LNCaP clone FGC (cell line): ENCODE measurements around the gene DMXL2.

ENCODE experiments used
- DNase-seq: peaks from one replicate; pipeline ENCODE4 v3.0.0-alpha.2; 2011; ENCODE audit warnings: low read depth
- H3K4me3 ChIP-seq: 2 replicates; pipeline ENCODE4 v1.5.1; 2011; ENCODE audit warnings: mild to moderate bottlenecking, low read depth, low read length, control low read depth
- TF ChIP-seq, protein P1 (sequence below): IDR thresholded peaks from 2 replicates; pipeline ENCODE4 v1.5.1; 2012; ENCODE audit warnings: mild to moderate bottlenecking; ENCODE audit not compliant: control insufficient read depth, insufficient read depth; ENCODE audit errors: extremely low read depth

DMXL2 gene

DNA sequence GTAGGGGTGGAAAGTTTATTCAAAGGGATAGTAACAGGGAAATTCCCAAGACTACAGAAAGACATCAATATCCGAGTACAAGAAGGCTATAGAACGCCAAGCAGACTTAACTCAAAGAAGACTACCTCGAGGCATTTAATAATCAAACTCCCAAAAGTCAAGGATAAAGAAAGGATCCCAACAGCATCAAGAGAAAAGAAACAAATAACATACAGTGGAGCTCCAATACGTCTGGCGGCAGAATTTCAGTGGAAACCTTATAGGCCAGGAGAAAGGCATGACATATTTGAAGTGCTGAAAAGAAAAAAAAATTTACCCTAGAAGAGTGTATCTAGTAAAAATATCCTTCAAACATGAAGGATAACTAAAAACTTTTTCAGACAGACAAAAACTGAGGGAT lies 95.6 kb downstream of the DMXL2 start:
- no peak for DNase-seq
- TF ChIP-seq, protein P1, sequence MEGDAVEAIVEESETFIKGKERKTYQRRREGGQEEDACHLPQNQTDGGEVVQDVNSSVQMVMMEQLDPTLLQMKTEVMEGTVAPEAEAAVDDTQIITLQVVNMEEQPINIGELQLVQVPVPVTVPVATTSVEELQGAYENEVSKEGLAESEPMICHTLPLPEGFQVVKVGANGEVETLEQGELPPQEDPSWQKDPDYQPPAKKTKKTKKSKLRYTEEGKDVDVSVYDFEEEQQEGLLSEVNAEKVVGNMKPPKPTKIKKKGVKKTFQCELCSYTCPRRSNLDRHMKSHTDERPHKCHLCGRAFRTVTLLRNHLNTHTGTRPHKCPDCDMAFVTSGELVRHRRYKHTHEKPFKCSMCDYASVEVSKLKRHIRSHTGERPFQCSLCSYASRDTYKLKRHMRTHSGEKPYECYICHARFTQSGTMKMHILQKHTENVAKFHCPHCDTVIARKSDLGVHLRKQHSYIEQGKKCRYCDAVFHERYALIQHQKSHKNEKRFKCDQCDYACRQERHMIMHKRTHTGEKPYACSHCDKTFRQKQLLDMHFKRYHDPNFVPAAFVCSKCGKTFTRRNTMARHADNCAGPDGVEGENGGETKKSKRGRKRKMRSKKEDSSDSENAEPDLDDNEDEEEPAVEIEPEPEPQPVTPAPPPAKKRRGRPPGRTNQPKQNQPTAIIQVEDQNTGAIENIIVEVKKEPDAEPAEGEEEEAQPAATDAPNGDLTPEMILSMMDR, result no peak
- H3K4me3 ChIP-seq, result no peak overlapping the region

GRCh38 chr15:51524376-51524775 lies 98.2 kb downstream of the DMXL2 start:
- DNase-seq, result no peak
- no peak overlapping the region for H3K4me3 ChIP-seq
- TF ChIP-seq, protein P1, result no peak

DNA sequence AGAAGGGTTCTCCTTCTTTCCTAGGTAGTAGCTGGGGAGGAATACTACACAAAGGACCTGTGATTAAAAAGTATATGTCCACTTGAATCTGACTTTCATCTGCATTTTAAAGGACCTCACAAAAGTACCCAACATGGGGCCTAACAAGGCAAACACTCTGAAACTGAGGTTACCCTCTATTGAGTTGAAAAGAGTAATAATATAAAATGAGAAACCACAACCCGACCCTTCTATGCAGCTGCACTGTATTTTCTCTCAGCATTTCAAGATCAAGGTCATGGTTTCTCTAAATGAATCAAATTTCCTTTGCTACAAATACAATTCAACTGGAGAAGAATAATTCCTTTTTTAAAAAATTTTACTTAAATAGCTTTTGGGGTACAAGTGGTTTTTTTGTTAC lies 106.3 kb downstream of the DMXL2 start:
- no peak for DNase-seq

GRCh38 chr15:51505251-51505650 lies 117.3 kb downstream of the DMXL2 start:
- no peak for DNase-seq
- TF ChIP-seq, protein P1, result no peak
- no peak overlapping the region for H3K4me3 ChIP-seq

More for the DNA sequence above, 106.3 kb downstream of the DMXL2 start:
- TF ChIP-seq, protein P1, result no peak
- H3K4me3 ChIP-seq, result no peak overlapping the region

DNA sequence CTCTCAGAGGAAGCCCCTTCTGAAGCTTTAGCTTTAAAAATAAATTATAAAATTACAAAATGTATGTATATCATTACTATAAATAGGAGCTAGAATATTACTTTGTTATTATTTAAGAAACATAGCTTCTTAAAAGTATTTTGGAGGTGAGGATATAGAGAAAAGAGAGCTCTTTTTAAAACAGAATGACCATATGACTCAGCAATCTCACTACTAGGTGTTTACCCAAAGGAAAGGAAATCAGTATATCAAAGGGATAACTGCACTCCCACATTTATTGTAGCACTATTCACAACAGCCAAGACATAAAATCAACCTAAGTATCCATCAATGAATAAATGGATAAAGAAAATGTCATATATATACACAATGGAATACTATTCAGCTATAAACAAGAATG lies 119.6 kb downstream of the DMXL2 start:
- TF ChIP-seq, protein P1, result no peak
- no peak for DNase-seq
- no peak overlapping the region for H3K4me3 ChIP-seq

DNA sequence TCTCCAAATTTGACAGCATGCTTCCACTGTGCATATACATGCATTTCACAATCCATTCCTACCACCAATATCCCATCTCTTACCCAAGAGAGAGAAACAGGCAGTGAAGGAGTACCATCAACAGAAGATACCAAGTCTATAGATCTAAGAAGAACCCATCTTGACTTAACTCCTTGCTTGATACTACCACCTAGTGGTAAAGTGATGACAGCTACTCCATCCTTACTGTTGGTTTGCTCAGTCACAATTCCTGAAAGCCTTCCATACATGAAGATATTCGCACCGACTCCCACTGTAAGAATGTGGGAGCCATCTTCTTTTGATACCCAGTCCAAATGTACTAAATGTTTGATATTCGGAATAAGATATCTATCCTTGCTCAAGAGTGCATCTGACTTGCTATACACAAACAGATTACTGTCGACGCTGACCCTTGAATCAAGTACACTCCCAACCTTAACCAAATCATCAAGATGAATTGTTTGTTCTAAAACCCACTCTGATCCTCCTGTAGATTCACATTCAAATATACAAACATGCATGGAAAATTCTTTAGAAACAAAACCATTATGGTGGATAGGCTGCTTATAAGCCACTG lies 123.1 kb downstream of the DMXL2 start:
- H3K4me3 ChIP-seq, result no peak overlapping the region
- TF ChIP-seq, protein P1, result peak; percentile 65

DNA sequence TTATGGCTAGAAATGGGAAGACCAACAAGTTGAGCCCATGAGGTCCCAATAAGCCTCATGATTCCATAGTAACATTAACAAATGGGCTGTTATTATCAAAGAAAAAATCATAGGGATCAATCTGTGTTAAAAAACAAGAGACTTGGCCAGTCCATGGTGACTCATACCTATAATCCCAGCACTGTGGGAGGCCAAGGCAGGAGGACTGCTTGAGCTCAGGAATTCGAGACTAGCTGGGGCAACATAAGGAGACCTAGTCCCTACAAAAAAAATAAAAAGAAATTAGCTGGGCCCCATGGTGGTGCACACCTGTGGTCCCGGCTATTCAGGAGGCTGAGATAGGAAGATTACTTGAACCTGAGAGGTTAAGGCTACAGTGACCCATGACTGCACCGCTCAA lies 124.8 kb downstream of the DMXL2 start:
- H3K4me3 ChIP-seq, result no peak overlapping the region
- DNase-seq, result no peak
- TF ChIP-seq, protein P1, result no peak

More for the DNA sequence above, 123.1 kb downstream of the DMXL2 start:
- DNase-seq, result peak; percentile 42
